Suprapubic skin (tissue), 4 donors: ENCODE measurements around the gene SPTBN1.

Source experiments
- EP300 ChIP-seq: sonication (generic); formaldehyde crosslinking; IDR thresholded peaks from one replicate; pipeline ENCODE4 v1.6.1; 2017; ENCODE audit warnings: antibody characterized with exemption
- POLR2A ChIP-seq, 2 donors: fragments of 450-650 bp; IDR thresholded peaks; one replicate each; pipeline ENCODE4 v1.6.1; 2017; ENCODE audit warnings: antibody characterized with exemption in 2 of 2, mild to moderate bottlenecking in 2 of 2, moderate library complexity in 2 of 2
- POLR2AphosphoS5 ChIP-seq, 3 donors: sonication (generic); formaldehyde crosslinking; IDR thresholded peaks; one replicate each; pipeline ENCODE4 v1.6.1; 2017; ENCODE audit warnings: antibody characterized with exemption in 3 of 3
- TF ChIP-seq, protein P1 (sequence below), 2 donors: fragments of 200-600 bp in 1 of 2; fragments of 450-650 bp in 1 of 2; sonication (generic) in 1 of 2; IDR thresholded peaks; one replicate each; pipeline ENCODE4 v1.5.1; 2016 to 2019; ENCODE audit warnings: antibody characterized with exemption in 2 of 2, mild to moderate bottlenecking in 1 of 2, moderate library complexity in 1 of 2

DNA sequence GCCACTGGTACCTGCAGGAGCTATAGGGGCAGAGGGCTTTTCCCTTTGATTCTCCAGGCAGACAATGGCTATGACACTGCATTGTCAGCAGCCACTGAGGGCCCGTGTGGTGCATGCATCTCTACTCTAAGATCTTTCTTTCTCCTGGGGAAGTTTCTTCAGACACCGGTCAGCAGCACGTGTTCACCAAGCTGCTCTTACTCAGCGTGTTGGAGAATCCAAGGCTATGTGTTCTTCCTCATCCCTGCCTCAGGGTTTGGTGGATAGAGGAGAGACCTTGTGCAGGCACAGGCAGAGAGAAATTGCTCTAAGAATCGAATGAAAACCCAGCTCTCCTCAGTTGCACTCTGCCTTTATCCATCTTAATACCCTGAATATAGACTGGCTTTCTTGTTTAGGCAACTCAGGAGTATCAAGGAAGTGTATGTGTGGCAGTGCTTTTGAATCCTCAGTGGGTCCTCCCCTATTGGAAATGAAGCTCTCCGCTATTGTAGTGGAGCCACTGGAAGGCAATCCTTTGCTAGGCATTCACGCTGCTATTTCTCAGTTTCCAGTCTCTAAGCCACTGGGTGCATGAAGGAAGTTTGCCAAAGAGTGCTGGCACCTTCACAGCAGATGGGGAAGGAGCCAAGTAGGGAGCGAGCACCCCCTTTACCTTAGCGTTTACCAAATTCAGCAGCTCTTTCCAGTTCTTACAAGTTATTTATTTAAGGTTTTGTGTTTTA lies 180.4 kb downstream of the SPTBN1 start:
- TF ChIP-seq, protein P1, sequence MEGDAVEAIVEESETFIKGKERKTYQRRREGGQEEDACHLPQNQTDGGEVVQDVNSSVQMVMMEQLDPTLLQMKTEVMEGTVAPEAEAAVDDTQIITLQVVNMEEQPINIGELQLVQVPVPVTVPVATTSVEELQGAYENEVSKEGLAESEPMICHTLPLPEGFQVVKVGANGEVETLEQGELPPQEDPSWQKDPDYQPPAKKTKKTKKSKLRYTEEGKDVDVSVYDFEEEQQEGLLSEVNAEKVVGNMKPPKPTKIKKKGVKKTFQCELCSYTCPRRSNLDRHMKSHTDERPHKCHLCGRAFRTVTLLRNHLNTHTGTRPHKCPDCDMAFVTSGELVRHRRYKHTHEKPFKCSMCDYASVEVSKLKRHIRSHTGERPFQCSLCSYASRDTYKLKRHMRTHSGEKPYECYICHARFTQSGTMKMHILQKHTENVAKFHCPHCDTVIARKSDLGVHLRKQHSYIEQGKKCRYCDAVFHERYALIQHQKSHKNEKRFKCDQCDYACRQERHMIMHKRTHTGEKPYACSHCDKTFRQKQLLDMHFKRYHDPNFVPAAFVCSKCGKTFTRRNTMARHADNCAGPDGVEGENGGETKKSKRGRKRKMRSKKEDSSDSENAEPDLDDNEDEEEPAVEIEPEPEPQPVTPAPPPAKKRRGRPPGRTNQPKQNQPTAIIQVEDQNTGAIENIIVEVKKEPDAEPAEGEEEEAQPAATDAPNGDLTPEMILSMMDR (IDR thresholded peaks at IDR 0.05) = no peak
- no peak for TF ChIP-seq POLR2A (IDR thresholded peaks at IDR 0.05)
- no peak for TF ChIP-seq EP300
- TF ChIP-seq POLR2AphosphoS5 (IDR thresholded peaks at IDR 0.05) = no peak
